NCI-H524 (cell line): ENCODE results near the gene FLRT3.
A peak's percentile ranks its signal among the peaks of the same experiment; 100 is the strongest.

Experiments used
- DNase-seq, 2 experiments: peaks; one replicate each; lab custom pipeline; 2025; lab: John Stamatoyannopoulos, UW

The FLRT3 gene

GRCh38 chr20:14337400-14338171 lies at the start of gene FLRT3:
TSS of gene FLRT3 (minus strand) at chr20:14337612. CDS start at chr20:14327506, 10,106 bp downstream.
- DNase-seq = peak; percentile 98 to 99

GRCh38 chr20:14386726-14387125 lies 49.3 kb upstream of the FLRT3 start:
- no peak for DNase-seq

GRCh38 chr20:14385176-14385740 lies 47.8 kb upstream of the FLRT3 start:
- no peak for DNase-seq

GRCh38 chr20:14384416-14385175 lies 47.2 kb upstream of the FLRT3 start:
- DNase-seq = peak in 1 of 2 experiments; percentile 30

GRCh38 chr20:14383335-14383734 lies 45.9 kb upstream of the FLRT3 start:
- DNase-seq = no peak

GRCh38 chr20:14378326-14378725 lies 40.9 kb upstream of the FLRT3 start:
- DNase-seq = no peak

GRCh38 chr20:14375416-14375985 lies 38.1 kb upstream of the FLRT3 start:
- peak; percentile 66 to 90 for DNase-seq

- DNase-seq = peak in 1 of 2 experiments; percentile 26
Measured at GRCh38 chr20:14374196-14374595, 36.8 kb upstream of the FLRT3 start.

- DNase-seq = no peak
Measured at GRCh38 chr20:14361509-14362345, 24.3 kb upstream of the FLRT3 start.

- no peak for DNase-seq
Measured at GRCh38 chr20:14360416-14360815, 23.0 kb upstream of the FLRT3 start.

GRCh38 chr20:14355791-14356190 lies 18.4 kb upstream of the FLRT3 start:
- DNase-seq = no peak

- peak; percentile 51 to 74 for DNase-seq
Measured at GRCh38 chr20:14344746-14345145, 7.3 kb upstream of the FLRT3 start.

GRCh38 chr20:14343491-14344065 lies 6.2 kb upstream of the FLRT3 start:
- no peak for DNase-seq

GRCh38 chr20:14342918-14343317 lies 5.5 kb upstream of the FLRT3 start:
- DNase-seq = no peak

- DNase-seq = no peak
Measured at GRCh38 chr20:14341801-14342200, 4.4 kb upstream of the FLRT3 start.

GRCh38 chr20:14336686-14337085 lies 726 bp downstream of the FLRT3 start:
- peak; percentile 65 to 89 for DNase-seq

GRCh38 chr20:14335052-14335451 lies 2.4 kb downstream of the FLRT3 start:
- peak in 1 of 2 experiments; percentile 27 for DNase-seq

GRCh38 chr20:14334306-14334930 lies 3.0 kb downstream of the FLRT3 start:
- DNase-seq = peak; percentile 74 to 90

GRCh38 chr20:14333721-14334120 lies 3.7 kb downstream of the FLRT3 start:
- DNase-seq = no peak

- DNase-seq = no peak
Measured at GRCh38 chr20:14332866-14333265, 4.5 kb downstream of the FLRT3 start.

- DNase-seq = no peak
Measured at GRCh38 chr20:14331646-14332045, 5.8 kb downstream of the FLRT3 start.
